ENCODE data around the gene ANKRD9. TPM values are rescaled to one million over a fixed set of nuclear protein-coding genes. Genes with fewer than 3 reads are reported as not detected.

The ANKRD9 gene
- total and polyA plus RNA-seq, 4 donors: 4.4 to 21.3 (median 8.3) TPM

- ATAC-seq (ENCODE audit: insufficient read depth, low FRiP score) (no peak), DNase-seq (no peak)
- H3K4me3 ChIP-seq: no peak overlapping the region
- H3K4me1 ChIP-seq (ENCODE audit: control insufficient read depth in 5 of 5, insufficient read depth in 5 of 5, low read length in 5 of 5): peaks cover 0 to 7% (median 4%) of the 10 kb centered on the region in 5 donors
- H3K9me3 ChIP-seq (ENCODE audit: control insufficient read depth in 4 of 4, insufficient read depth in 3 of 4, low read length in 3 of 4): peaks cover 0 to 2% (median 0%) of the 10 kb centered on the region in 4 donors
- no peak for TF ChIP-seq CTCF (IDR thresholded peaks at IDR 0.05; ENCODE audit: control extremely low read depth, extremely low read depth)
- no peak overlapping the region for H3K27ac ChIP-seq (ENCODE audit: low read depth in 1 of 2, low read length in 1 of 2)
- no peak overlapping the region for H3K9ac ChIP-seq (ENCODE audit: insufficient read depth in 1 of 2, low read length in 2 of 2)
- WGBS, 2 donors: 88 to 91% methylated on average over 8 of the region's 8 CpGs
- no peaks in the 10 kb centered on the region for H3K27me3 ChIP-seq (ENCODE audit: control insufficient read depth in 3 of 3, insufficient read depth in 3 of 3, low read length in 2 of 3)
- H3K36me3 ChIP-seq (ENCODE audit: control insufficient read depth in 4 of 4, insufficient read depth in 4 of 4, low read length in 4 of 4): peaks cover 0 to 3% (median 1%) of the 10 kb centered on the region in 4 donors
Observed at GRCh38 chr14:102481791-102482238, 27.8 kb downstream of the ANKRD9 start.

DNA sequence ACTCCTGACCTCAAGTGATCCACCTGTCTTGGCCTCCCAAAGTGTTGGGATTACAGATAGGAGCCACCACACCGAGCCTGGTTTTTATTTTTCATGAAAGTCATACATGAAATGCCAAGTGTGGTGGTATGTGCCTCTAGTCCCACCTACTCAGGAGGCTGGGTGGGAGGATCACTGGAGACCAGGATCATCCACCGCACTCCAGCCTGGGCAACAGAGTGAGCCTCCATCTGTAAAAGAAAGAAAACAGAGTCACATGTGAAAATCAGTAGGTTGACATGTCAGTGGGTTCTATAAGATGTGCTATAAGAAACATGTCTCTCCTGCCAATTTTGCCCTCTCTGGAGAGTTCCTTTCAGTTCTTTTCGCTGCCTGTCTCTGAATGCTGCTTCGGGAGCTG is 28.2 kb downstream of the ANKRD9 start:
- Histone ChIP-seq H3K27ac (ENCODE audit: low read depth in 1 of 2, low read length in 1 of 2) (no peak overlapping the region), H3K4me3 (no peak overlapping the region), H3K9ac (ENCODE audit: insufficient read depth in 1 of 2, low read length in 2 of 2) (no peak overlapping the region), H3K36me3 (ENCODE audit: control insufficient read depth in 4 of 4, insufficient read depth in 4 of 4, low read length in 4 of 4) (peaks cover 0 to 3% (median 1%) of the 10 kb centered on the region in 4 donors), H3K27me3 (ENCODE audit: control insufficient read depth in 3 of 3, insufficient read depth in 3 of 3, low read length in 2 of 3) (no peaks in the 10 kb centered on the region), H3K4me1 (ENCODE audit: control insufficient read depth in 5 of 5, insufficient read depth in 5 of 5, low read length in 5 of 5) (peaks cover 0 to 7% (median 2%) of the 10 kb centered on the region in 5 donors), H3K9me3 (ENCODE audit: control insufficient read depth in 4 of 4, insufficient read depth in 3 of 4, low read length in 3 of 4) (peaks cover 0 to 2% (median 0%) of the 10 kb centered on the region in 4 donors)
- TF ChIP-seq CTCF (IDR thresholded peaks at IDR 0.05; ENCODE audit: control extremely low read depth, extremely low read depth): no peak
- ATAC-seq (ENCODE audit: insufficient read depth, low FRiP score) (no peak), DNase-seq (no peak)
- WGBS, 2 donors: 95 to 98% methylated on average over 4 of the region's 4 CpGs

- TF ChIP-seq CTCF (IDR thresholded peaks at IDR 0.05; ENCODE audit: control extremely low read depth, extremely low read depth): no peak
- H3K9ac ChIP-seq (ENCODE audit: insufficient read depth in 1 of 2, low read length in 2 of 2): no peak overlapping the region
- no peak overlapping the region for H3K4me3 ChIP-seq
- no peaks in the 10 kb centered on the region for H3K27me3 ChIP-seq (ENCODE audit: control insufficient read depth in 3 of 3, insufficient read depth in 3 of 3, low read length in 2 of 3)
- peaks cover 0 to 3% (median 1%) of the 10 kb centered on the region in 4 donors for H3K36me3 ChIP-seq (ENCODE audit: control insufficient read depth in 4 of 4, insufficient read depth in 4 of 4, low read length in 4 of 4)
- H3K9me3 ChIP-seq (ENCODE audit: control insufficient read depth in 4 of 4, insufficient read depth in 3 of 4, low read length in 3 of 4): peaks cover 0 to 2% (median 0%) of the 10 kb centered on the region in 4 donors
- peaks cover 0 to 7% (median 6%) of the 10 kb centered on the region in 5 donors for H3K4me1 ChIP-seq (ENCODE audit: control insufficient read depth in 5 of 5, insufficient read depth in 5 of 5, low read length in 5 of 5)
- ATAC-seq (ENCODE audit: insufficient read depth, low FRiP score) (no peak), DNase-seq (no peak)
- WGBS, 2 donors: 39 to 65% methylated on average over 7 of the region's 7 CpGs
- H3K27ac ChIP-seq (ENCODE audit: low read depth in 1 of 2, low read length in 1 of 2): peak overlapping the region in 1 of 2 donors; percentile 82
Observed at GRCh38 chr14:102479777-102480176, 29.8 kb downstream of the ANKRD9 start.

- peaks cover 0 to 2% (median 0%) of the 10 kb centered on the region in 4 donors for H3K9me3 ChIP-seq (ENCODE audit: control insufficient read depth in 4 of 4, insufficient read depth in 3 of 4, low read length in 3 of 4)
- TF ChIP-seq CTCF (IDR thresholded peaks at IDR 0.05; ENCODE audit: control extremely low read depth, extremely low read depth): no peak
- peak overlapping the region in 1 of 2 donors; percentile 82 for H3K27ac ChIP-seq (ENCODE audit: low read depth in 1 of 2, low read length in 1 of 2)
- H3K36me3 ChIP-seq (ENCODE audit: control insufficient read depth in 4 of 4, insufficient read depth in 4 of 4, low read length in 4 of 4): peaks cover 0 to 3% (median 1%) of the 10 kb centered on the region in 4 donors
- peaks cover 0 to 9% (median 7%) of the 10 kb centered on the region in 5 donors for H3K4me1 ChIP-seq (ENCODE audit: control insufficient read depth in 5 of 5, insufficient read depth in 5 of 5, low read length in 5 of 5)
- no peaks in the 10 kb centered on the region for H3K27me3 ChIP-seq (ENCODE audit: control insufficient read depth in 3 of 3, insufficient read depth in 3 of 3, low read length in 2 of 3)
- ATAC-seq (ENCODE audit: insufficient read depth, low FRiP score) (no peak), DNase-seq (no peak)
- H3K4me3 ChIP-seq: no peak overlapping the region
- no peak overlapping the region for H3K9ac ChIP-seq (ENCODE audit: insufficient read depth in 1 of 2, low read length in 2 of 2)
- WGBS, 2 donors: 98 to 99% methylated on average over 2 of the region's 2 CpGs
Observed at GRCh38 chr14:102479107-102479506, 30.5 kb downstream of the ANKRD9 start.
